Kidney (tissue), 14 donors: ENCODE data around the gene KIF26B. TPM values are rescaled to one million over a fixed set of nuclear protein-coding genes. Genes with fewer than 3 reads are reported as not detected.

Source experiments
- DNase-seq, 5 donors: peaks; one replicate each; pipeline ENCODE4 v3.0.0-alpha.2; 2013 to 2020
- FAIRE-seq: peaks from 2 replicates; lab custom pipeline; 2012; peaks lifted over from hg19 to GRCh38; lab: Jason Lieb, UNC
- H3K27ac ChIP-seq, 2 donors: one replicate each; pipeline ENCODE4 v1.7.0; 2013; ENCODE audit warnings: low read depth in 2 of 2, low read length in 2 of 2, inconsistent platforms in 1 of 2
- H3K27me3 ChIP-seq: one replicate; pipeline ENCODE4 v1.7.1; 2013; ENCODE audit warnings: low read length, inconsistent platforms; ENCODE audit not compliant: control insufficient read depth, insufficient read depth
- H3K36me3 ChIP-seq, 3 donors: one replicate each; pipeline versions ENCODE4 v1.7.0 to v1.7.1; 2013; ENCODE audit warnings: low read length in 3 of 3, control low read depth in 1 of 3, inconsistent platforms in 1 of 3; ENCODE audit not compliant: insufficient read depth in 3 of 3, control insufficient read depth in 2 of 3
- H3K4me1 ChIP-seq, 3 donors: one replicate each; pipeline versions ENCODE4 v1.7.0 to v1.7.1; 2013; ENCODE audit warnings: low read length in 3 of 3, inconsistent platforms in 1 of 3, low read depth in 1 of 3; ENCODE audit not compliant: control insufficient read depth in 2 of 3, insufficient read depth in 2 of 3
- H3K4me3 ChIP-seq, 3 donors: one replicate each; pipeline versions ENCODE4 v1.7.0 to v1.8.1; 2013; ENCODE audit warnings: low read length in 3 of 3, control low read depth in 1 of 3, inconsistent platforms in 1 of 3
- H3K9ac ChIP-seq, 3 donors: one replicate each; pipeline versions ENCODE4 v1.7.0 to v1.7.1; 2013; ENCODE audit warnings: low read length in 3 of 3, control low read depth in 1 of 3, inconsistent platforms in 1 of 3
- H3K9me3 ChIP-seq, 3 donors: one replicate each; pipeline versions ENCODE4 v1.7.0 to v1.7.1; 2013; ENCODE audit warnings: low read length in 3 of 3, control low read depth in 1 of 3, inconsistent platforms in 1 of 3; ENCODE audit not compliant: control insufficient read depth in 2 of 3, insufficient read depth in 1 of 3
- intact Hi-C: fragments of 100-400 bp; cut with DNase I; formaldehyde crosslinking; loops from one replicate; pipeline ENCODE4 v1.11.1; 2022
- polyA plus RNA-seq: library from polyadenylated mRNA; stranded (reverse); fragments of 350-450 nt; fragmentation: Illumina TruSeq; extraction: RNeasy Lipid Tissue Mini Kit (QIAGEN cat#74804); gene quantifications from one replicate; pipeline ENCODE4 v1.2.3, GENCODE V29; 2014; ENCODE audit warnings: low read depth, low replicate concordance; ENCODE audit not compliant: insufficient read depth
- total RNA-seq: library from RNA; stranded (reverse); fragmentation: NEBNext Ultra II Directional; extraction: Animal tissue kit (Norgen Biotek cat#: 25700); gene quantifications from one replicate; pipeline ENCODE4 v1.2.1, GENCODE V29; 2021
- TF ChIP-seq, protein P1 (sequence below): IDR thresholded peaks from 3 replicates; pipeline ENCODE4 v1.5.1; 2012; ENCODE audit warnings: mild to moderate bottlenecking, moderate library complexity, borderline replicate concordance; ENCODE audit not compliant: insufficient read depth; ENCODE audit errors: extremely low read depth
- donor health status: control.
- donor health status: control.
- donor health status: control.
- donor health status: control.
- donor health status: control.
- donor health status: DM: yes; HTN: yes; CAD: no.
- donor health status: Normal renal cell carcinoma (clear cell type).

The KIF26B gene
- total and polyA plus RNA-seq, 2 donors from 2014 or later, result 0.52 to 10.7 TPM

DNA sequence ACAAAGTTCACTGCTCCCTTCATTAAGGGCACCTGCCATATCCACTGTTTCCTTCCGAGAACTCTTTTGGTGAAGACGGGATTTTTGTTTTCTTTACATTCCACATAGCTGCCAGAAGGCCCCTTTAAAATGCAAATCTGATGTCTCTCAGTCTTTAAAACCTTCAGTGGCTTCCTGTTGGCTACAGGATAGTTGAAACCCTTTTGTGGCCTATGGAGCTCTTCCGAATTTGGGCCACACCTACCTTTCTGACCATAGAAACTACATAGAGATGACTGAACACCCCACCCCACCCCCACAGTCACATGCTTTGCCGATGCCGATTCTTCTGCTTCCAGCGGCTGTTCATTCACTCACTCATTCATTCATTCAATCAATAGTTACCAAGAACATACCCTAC is 502.6 kb downstream of the KIF26B start:
- H3K4me3 ChIP-seq, result no peak overlapping the region
- DNase-seq, result no peak
- no peaks in the 10 kb centered on the region for H3K36me3 ChIP-seq
- no peak overlapping the region for H3K27ac ChIP-seq
- FAIRE-seq, result no peak
- TF ChIP-seq, protein P1, sequence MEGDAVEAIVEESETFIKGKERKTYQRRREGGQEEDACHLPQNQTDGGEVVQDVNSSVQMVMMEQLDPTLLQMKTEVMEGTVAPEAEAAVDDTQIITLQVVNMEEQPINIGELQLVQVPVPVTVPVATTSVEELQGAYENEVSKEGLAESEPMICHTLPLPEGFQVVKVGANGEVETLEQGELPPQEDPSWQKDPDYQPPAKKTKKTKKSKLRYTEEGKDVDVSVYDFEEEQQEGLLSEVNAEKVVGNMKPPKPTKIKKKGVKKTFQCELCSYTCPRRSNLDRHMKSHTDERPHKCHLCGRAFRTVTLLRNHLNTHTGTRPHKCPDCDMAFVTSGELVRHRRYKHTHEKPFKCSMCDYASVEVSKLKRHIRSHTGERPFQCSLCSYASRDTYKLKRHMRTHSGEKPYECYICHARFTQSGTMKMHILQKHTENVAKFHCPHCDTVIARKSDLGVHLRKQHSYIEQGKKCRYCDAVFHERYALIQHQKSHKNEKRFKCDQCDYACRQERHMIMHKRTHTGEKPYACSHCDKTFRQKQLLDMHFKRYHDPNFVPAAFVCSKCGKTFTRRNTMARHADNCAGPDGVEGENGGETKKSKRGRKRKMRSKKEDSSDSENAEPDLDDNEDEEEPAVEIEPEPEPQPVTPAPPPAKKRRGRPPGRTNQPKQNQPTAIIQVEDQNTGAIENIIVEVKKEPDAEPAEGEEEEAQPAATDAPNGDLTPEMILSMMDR, result no peak
- H3K27me3 ChIP-seq, result no peaks in the 10 kb centered on the region
- H3K9ac ChIP-seq, result no peak overlapping the region
- H3K9me3 ChIP-seq, result no peaks in the 10 kb centered on the region
- intact Hi-C loops, result no loop called here
- H3K4me1 ChIP-seq, result no peaks in the 10 kb centered on the region

DNA sequence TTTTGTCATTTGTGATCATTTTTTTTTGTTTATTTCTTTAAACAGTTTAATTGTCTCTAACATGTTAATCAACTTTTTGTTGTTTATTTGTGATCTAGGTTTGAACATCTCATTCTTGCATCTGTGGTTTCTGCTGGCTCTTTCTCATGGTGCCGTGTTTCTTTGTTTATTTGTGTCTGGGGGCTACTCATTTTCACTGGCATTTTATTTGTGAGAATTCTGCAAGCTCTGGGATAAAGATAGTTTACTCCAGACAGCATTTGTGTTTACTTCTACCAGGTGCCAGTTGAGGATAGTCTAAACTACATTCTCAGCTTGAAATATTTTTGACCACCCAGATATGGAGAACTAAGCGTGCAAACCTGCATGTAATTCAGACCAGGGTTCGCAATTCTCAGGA is 508.6 kb downstream of the KIF26B start:
- no peaks in the 10 kb centered on the region for H3K9me3 ChIP-seq
- FAIRE-seq, result no peak
- no peaks in the 10 kb centered on the region for H3K36me3 ChIP-seq
- no peak overlapping the region for H3K9ac ChIP-seq
- intact Hi-C loops, result no loop called here
- H3K4me3 ChIP-seq, result no peak overlapping the region
- no peaks in the 10 kb centered on the region for H3K27me3 ChIP-seq
- TF ChIP-seq, protein P1, result no peak
- no peaks in the 10 kb centered on the region for H3K4me1 ChIP-seq
- H3K27ac ChIP-seq, result no peak overlapping the region
- no peak for DNase-seq

GRCh38 chr1:245663841-245664240 is 509.1 kb downstream of the KIF26B start:
- FAIRE-seq (no peak), DNase-seq (no peak)
- Histone ChIP-seq H3K36me3 (no peaks in the 10 kb centered on the region), H3K9me3 (no peaks in the 10 kb centered on the region), H3K4me1 (no peaks in the 10 kb centered on the region), H3K9ac (no peak overlapping the region), H3K4me3 (no peak overlapping the region), H3K27me3 (no peaks in the 10 kb centered on the region), H3K27ac (no peak overlapping the region)
- intact Hi-C loops, result no loop called here
- TF ChIP-seq, protein P1, result no peak

DNA sequence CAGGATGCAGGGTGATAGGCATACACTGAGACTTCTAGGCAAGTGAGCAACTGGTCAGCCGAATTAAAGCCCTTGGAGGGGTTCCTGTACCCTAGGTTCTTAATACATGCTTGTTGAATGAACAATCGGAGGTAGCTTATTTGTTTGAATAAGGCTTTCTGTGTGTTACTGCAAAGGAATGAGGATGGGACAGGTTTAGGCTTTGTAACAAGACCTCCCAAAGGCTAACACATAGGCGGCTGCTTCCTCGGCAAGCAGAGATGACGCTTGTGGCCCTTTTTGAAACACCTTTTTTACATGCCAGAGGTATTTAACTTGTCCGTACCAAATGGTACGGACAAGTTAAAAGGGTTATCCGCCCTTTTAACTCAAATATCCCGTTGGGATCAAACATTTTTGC is 511.6 kb downstream of the KIF26B start:
- DNase-seq (no peak), FAIRE-seq (no peak)
- Histone ChIP-seq H3K27ac (no peak overlapping the region), H3K9ac (no peak overlapping the region), H3K4me3 (no peak overlapping the region), H3K9me3 (no peaks in the 10 kb centered on the region), H3K4me1 (no peaks in the 10 kb centered on the region), H3K36me3 (no peaks in the 10 kb centered on the region), H3K27me3 (no peaks in the 10 kb centered on the region)
- intact Hi-C loops, result no loop called here
- TF ChIP-seq, protein P1, result no peak
